HG02840 (cell line): ENCODE data around the gene MADCAM1.
"Not testable (repeated sequence)": the region's sequence is repeated elsewhere in the genome, so short reads cannot be mapped to it uniquely, and the experiment has no call there.

ENCODE experiments used
- ATAC-seq: cut with Tn5 transposase; IDR thresholded peaks from one replicate; pipeline ENCODE4 v1.9.1; 2021; ENCODE audit warnings: mild to moderate bottlenecking, moderate library complexity, moderate number of reproducible peaks; ENCODE audit not compliant: unreplicated experiment, low FRiP score

Gene MADCAM1

DNA sequence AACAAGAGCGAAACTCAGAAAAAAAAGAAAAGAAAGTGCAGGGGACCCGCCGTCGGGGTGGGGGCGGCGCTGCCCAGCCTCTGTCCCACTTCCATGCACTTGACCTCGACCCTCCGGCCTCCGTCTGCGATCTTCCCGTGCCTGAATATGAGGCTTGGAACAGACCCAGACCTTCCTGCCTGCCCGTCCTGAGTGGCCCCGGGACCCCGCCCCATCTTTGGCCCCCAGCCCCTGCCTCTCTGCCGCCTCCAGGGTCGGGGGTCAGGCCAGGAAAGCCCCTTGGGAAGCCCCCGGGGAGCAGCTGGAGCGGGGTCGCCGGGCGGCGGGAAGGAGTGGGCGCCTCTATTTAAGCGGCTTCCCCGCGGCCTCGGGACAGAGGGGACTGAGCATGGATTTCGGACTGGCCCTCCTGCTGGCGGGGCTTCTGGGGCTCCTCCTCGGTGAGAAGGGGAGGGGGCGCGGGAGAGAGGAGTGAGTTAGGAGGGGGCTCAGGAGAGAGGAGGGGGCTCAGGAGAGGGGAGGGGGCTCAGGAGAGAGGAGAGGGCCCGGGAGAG is at the start of gene MADCAM1:
Gene MADCAM1, plus strand, starts transcription at position 375 of the 554 bp plus-strand sequence. Its CDS starts 14 bp downstream, at position 389.
- no peak for ATAC-seq

- no peak for ATAC-seq
Observed at GRCh38 chr19:447064-447426, 49.2 kb upstream of the MADCAM1 start.

DNA sequence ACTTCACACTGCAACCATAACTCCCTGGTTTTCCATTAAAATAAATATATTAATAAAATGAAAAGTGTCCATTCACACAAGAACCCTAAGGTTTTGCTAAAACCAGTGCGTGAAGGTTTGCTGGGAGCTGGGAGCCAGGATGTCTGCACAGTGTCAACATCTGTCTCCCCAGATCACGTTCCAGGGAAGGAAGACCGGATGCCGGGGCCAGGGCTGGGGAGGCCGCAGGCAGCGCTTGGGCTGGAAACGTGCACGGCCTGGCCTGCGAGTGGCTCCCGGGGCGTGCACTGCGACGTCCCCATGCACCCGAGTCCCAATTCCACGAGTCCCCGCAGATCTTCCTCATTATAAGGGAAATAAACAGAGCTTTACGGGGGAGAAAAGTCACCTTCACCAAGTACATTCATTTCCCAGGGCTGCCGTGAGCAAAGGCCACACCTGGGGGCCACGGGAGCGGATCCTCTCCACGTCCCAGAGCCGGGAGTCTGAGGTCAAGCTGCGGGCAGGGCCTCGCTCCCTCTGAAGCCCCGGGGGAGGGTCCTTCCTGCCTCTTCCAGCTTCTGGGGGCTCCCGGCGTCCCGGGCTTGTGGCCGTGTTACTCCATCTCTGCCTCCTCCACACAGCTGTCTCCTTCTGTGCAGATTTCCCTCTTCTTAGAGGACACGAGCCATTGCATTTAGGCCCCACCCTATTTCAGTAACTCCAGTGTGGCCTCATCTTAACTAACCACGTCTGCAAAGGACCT is 48.3 kb upstream of the MADCAM1 start:
- no peak for ATAC-seq

GRCh38 chr19:449916-450315 is 46.4 kb upstream of the MADCAM1 start:
- ATAC-seq, result no peak

DNA sequence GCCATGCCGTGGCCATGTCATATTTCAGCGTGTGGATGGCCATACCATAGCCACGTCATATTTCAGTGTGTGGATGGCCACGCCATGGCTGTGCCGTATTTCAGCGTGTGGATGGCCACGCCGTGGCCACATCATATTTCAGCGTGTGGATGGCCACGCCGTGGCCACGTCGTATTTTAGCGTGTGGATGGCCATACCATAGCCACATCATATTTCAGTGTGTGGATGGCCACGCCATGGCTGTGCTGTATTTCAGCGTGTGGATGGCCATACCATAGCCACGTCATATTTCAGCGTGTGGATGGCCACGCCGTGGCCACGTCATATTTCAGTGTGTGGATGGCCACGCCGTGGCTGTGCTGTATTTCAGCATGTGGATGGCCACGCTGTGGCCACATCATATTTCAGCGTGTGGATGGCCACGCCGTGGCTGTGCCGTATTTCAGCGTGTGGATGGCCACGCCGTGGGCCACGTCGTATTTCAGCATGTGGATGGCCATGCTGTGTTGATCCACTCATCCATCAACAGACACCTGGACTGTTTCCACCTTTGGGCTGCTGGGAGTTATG is 45.3 kb upstream of the MADCAM1 start:
- not testable (repeated sequence) for ATAC-seq

- no peak for ATAC-seq
Observed at GRCh38 chr19:452829-453228, 43.5 kb upstream of the MADCAM1 start.

DNA sequence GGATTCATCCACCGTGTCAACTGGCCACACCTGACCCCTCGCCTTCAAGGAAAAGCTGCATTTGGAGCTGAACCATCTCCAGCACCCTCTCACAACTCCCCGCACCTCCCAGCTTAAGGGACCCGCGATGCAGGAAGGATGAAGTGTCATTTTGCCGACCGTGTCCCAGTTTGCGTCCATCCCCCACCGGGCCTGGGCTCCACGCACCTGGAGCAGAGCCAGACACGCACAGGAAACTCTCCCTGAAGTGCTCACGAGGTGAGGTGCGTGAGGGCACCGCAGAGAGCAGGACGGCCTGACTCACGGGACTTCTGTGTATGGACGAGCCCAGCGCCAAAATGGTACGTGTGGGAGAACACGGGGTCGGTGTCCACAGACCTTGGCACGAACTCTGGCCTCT is 42.7 kb upstream of the MADCAM1 start:
- no peak for ATAC-seq

GRCh38 chr19:455031-455705 is 41.1 kb upstream of the MADCAM1 start:
- no peak for ATAC-seq

- ATAC-seq, result no peak
Observed at GRCh38 chr19:455851-456546, 40.3 kb upstream of the MADCAM1 start.

DNA sequence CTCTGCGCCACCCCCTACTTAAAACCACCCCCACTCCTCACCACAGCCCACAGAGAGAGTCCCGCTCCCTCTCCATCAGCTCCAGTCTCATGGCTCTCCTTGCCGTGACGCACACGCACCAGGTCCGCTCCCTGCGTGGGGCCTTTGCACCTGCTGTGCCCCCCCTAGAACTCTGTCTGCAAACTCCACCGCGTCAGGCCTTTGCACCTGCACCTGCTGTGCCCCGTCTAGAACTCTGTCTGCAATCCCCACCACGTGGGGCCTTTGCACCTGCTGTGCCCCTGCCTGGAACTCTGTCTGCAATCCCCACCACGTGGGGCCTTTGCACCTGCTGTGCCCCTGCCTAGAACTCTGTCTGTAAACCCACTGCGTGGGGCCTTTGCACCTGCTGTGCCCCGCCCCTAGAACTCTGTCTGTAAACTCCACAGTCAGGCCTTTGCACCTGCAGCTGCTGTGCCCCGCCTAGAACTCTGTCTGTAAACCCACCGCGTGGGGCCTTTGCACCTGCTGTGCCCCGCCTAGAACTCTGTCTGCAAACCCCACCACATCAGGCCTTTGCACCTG is 39.7 kb upstream of the MADCAM1 start:
- ATAC-seq, result no peak

DNA sequence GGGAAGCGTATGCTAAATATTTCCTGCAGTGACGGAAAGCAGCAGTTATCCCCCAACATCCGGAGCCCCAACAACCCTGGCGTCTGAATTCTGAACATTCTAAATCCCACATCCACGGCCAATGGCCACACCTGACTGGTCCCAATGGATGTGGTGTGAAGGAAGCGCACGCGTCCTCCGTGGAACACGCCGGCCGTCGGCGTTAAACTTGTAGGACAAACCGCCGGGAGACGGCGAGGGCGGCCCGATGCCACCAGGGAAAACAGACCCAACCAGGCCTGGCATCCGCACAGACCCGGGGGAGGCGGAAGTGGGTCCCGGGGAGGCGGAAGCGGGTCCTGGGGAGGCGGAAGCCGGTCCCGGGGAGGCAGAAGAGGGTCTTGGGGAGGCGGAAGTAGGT is 38.6 kb upstream of the MADCAM1 start:
- ATAC-seq, result no peak

GRCh38 chr19:458091-459042 is 37.9 kb upstream of the MADCAM1 start:
- no peak for ATAC-seq

DNA sequence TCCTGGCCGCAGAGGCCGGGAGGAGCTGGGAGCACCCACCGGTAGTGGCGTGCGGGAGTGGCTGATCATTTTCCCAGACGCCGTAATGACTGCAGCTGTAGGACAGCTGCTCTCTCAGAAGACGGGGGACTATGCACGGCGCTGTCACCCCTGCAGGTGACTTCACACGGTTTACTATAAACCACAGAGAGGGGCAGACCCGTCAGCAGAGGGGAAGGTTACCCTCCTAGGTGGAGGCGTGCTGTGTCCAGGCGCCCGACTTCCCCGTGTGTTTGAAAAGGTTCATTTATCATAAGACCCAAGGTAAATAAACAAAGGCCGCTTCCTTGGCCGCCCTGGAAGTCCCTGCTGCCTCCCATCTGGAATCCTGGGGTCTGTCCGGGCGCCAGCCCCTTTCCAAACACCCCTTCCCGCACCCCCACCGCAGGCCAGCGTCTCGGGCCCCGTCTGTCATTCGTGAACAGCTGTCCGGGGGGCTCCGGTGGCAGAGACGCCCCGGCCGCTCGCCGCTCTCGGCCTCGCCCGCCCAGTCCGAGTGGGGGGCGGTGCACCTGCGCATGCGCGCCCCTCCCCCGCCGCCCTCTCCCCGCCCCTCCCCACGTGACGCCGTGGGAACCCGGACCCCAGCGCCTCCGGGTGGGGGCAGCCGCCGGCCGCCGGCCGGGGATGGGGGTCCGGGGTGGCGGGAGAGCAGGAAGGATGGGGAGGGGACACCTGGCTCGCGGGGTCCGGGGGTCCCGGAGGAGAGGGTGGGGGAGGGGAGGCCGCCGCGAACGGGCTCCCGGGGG is 36.4 kb upstream of the MADCAM1 start:
- no peak for ATAC-seq

GRCh38 chr19:460877-461720 is 35.2 kb upstream of the MADCAM1 start, which contains the start of gene SHC2:
Gene SHC2, minus strand, starts transcription at chr19:461033. Its CDS starts 37 bp downstream, at chr19:460996.
- no peak for ATAC-seq

DNA sequence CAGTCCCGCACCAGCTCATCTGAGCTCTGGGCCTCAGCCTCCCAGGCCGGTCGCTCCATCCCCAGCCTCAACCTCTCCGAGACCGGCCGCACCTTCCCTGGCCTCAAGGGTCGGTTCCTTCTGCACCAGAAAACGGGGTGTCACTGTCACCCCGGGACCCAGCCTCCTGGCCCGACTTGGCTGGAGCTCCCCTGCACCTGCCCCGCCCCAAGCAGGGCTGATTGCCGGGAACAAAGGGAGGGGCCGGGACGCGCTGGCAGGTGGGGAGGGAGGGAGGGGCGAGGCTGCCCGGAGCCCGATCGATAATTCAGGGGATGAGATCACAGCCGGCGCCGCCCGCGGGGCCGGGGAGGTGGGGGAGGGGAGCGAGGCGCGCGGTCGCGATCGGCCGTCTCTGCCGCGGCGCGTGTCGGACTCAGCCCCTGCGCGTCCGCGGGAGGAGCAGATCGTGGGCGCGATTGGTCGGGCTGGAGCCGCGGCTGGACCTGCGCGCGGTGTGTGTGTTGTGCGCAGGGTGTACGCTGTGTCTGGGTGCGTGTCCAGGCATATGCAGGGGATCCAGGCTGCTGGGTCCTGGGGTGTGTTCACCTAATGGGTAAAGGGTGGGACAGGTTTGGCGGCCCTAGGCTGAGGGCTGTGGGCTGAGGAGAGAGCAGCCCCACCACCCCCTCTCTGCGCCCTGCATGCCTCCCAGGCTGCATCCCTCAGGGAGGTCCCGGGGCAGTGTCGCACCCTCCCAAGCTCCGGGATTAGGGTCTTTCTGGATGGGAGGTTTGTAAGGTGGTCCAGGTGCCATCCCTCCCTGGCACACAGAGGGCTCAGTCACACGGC is 34.4 kb upstream of the MADCAM1 start:
- ATAC-seq, result no peak

- no peak for ATAC-seq
Observed at GRCh38 chr19:463483-464207, 32.6 kb upstream of the MADCAM1 start.
